GM19452 (cell line): ENCODE results near the gene RNLS.
"Not testable (repeated sequence)": the region's sequence is repeated elsewhere in the genome, so short reads cannot be mapped to it uniquely, and the experiment has no call there.

Source experiments
- ATAC-seq: cut with Tn5 transposase; IDR thresholded peaks from one replicate; pipeline ENCODE4 v1.9.1; 2021; ENCODE audit not compliant: unreplicated experiment

The RNLS gene

DNA sequence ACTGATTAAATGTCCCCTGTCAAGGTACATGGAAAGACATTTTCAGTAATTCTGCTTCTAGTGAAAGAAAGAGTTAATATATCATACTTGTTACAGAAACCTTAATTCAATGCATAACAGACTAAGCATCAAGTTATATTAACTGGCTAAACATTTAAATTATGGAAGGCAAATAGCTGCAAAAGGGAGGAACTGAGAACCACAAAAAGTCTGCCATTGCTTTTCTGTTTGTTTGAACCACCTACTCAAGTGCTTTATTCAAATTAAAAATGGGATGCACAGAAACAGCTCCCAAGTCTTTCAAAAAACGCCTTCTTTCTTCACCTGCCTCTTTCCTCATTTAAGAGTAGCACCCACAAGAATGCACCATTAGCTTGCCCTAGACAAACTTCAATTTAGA is 271.9 kb downstream of the RNLS start:
- no peak for ATAC-seq

DNA sequence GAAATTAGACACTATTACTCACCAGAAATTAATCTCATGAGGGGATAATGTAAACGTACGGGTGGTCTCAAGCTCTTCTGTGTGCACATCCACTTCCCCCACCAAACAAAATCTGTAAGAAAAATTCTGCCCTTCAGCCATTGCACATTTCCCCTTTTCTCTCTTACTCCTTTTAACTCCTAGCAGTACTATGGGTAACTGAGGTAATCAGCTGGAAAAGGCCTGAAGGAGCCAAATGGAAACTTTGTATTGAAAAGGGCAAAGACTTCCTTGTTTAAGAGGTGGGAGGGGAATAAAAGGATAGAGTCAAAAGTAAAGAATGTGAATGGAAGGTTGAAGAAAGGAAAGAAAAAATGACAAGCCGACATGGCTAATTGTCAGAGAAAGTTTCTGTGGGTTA is 273.8 kb downstream of the RNLS start:
- no peak for ATAC-seq

DNA sequence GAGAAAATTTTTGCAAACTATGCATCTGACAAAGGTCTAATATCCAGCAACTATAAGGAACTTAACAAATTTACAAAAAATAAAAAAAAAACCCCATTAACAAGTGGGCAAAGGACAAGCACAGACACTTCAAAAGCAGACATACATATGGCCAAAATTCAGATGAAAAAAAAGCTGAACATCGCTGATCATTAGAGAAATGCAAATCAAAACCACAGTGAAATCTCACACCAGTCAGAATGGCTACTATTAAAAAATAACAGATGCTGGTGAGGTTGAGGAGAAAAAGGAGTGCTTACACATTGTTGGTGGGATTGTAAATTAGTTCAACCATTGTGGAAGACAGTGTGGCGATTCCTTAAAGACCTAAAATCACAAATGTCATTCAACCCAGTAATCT is 274.8 kb downstream of the RNLS start:
- not testable (repeated sequence) for ATAC-seq

DNA sequence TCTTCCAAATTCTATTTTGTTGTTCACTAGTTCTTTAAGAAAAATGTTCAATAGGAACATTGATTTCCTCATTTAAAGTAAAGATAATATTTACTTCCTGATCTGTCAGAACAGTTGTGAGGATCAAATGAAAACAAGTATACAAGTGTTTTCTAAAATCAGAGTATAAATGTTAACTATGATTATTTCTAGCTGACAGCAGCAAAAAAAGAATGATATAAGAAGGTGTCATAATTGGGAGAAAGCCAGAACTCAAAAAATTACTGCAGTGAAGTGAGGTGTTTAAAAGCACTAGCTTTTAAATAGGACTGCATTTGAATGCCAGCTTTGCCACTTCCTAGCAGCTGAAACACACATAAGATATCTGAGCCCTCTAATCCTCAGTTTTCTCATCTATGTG is 283.3 kb downstream of the RNLS start:
- no peak for ATAC-seq

DNA sequence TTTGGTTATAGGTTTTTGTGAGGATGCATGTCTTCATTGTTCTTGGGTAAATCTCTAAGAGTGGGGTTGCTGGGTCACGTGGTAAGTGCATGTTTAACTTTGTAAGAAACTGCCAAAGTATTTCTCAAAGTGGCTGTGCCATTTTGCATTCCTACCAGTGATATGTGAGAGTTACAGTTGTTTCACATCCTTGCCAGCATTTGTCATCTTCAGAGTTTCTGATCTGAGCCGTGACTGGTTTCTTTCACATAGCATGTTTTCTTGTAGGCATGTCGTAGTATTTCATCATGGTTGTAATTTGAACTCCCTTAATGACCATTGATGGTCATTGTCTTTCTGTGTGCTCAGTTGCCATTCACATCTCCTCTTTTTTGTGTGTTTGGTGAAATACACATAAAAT is 286.0 kb downstream of the RNLS start:
- no peak for ATAC-seq

DNA sequence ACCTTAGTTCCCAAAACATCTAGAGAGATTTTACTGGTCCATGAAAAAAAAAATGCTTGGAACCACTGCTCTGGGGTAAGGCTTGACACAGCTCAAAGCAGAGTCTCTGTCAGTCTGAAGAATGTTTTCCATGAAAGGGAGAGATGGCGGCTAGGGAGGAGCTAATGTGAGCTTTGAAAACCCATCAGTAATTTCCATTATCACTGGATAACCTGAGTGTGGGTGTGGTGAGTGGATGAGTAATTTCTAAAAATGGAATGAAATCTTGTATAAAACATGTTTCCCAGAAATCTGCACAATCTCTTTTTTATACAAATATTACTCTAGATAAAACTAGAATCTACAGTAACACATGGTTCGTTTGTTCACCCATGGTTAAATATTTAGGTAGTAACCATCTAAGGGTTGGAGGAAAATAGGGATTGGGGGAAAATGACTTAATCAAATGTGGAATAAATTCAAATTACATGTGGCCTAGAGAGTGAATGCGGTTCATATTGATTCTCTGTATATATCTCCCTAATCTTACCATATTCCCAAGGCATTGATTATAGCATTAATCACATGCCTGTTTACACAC is 289.4 kb downstream of the RNLS start:
- ATAC-seq, result no peak

DNA sequence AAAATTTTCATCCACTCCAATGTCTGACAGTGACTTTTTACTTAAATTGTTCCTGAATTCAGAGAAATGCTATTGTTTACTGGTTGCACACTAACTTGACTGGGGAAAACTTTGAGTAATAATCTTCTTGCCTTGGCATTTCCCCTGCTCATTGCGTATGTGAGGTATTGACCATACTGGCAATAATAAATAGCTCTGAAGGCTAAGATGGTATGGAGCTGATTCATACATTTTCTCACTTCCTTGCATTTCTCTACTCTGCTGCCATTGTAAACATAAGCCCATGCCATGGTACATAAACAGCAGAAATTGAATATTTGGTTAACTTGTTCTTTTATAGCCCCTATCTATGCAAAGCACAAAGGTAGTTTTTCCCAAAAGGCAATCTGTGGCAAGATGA is 290.0 kb downstream of the RNLS start:
- ATAC-seq, result no peak

DNA sequence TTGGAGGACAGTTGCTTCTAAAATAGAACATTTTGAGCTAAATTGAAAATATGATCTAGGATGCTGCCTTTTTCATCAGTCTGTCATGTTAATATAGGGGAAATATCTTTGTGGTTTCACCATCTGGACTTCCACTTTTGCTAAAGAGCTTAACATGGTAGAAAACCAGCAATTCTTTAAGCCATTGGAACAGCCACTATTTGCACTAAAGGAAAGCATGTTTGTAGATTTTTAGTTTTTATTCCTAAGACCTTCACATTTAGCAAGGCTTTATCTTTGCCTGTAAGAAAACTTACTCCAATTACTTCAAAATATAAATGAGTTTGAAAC is 291.0 kb downstream of the RNLS start:
- ATAC-seq, result no peak

DNA sequence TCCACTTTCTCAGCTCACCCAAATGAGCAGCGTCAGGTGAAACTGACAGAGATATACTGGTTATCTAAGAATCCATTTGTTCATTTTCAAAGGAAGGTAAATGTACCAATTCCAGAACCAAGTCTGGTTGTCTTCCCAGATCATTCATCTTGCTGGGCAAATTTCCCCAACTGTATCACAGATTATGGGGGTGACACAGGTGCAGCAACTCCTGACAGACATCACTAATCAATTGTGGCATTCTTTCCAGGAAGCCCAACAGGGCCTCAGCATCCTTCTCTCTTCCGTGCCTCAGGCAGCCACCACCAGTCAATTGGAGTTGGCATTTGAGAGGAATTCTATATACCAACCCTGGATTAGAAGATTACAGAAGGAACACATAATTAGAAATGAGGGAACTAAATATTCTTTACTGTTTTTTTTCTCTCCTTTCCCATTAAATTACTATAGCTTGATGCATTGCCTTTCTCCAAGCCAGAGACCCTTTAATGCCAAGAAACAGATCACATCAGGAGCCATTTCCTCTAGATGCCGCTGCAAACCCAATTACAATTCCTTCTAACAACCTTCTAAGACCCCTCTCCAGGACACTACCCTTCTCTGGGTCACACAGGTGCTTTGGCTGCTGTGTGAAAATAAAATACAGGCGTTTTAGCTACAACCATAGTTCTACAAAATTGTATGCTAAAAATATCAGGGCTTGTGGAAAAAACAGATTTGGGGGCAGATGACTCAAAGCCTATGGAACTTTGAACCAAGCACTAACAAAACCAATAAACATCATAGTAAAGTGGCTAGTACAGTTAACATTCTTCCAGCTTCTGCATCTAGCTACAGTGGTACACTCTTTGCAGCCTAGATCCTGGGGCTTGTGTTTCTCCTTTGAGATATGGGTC is 291.6 kb downstream of the RNLS start:
- ATAC-seq, result no peak

DNA sequence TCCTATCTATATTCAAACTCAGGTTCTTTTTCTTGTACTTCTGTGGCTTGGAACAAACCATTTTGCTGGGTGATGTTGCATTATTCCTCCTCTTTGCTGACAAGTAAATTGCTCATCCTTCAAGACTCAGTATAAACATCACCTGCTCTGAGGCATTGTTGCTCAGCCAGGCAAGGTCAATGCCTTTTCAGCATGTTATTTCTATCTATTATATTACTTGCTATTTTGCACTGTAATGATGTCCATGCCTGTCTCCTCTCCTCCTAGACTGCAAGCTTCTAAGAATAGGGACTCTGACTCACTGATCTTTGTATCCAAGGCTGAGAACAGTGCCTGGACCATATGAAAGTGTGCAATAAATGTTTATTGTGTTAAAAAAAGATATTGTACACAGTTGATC is 293.8 kb downstream of the RNLS start:
- no peak for ATAC-seq

DNA sequence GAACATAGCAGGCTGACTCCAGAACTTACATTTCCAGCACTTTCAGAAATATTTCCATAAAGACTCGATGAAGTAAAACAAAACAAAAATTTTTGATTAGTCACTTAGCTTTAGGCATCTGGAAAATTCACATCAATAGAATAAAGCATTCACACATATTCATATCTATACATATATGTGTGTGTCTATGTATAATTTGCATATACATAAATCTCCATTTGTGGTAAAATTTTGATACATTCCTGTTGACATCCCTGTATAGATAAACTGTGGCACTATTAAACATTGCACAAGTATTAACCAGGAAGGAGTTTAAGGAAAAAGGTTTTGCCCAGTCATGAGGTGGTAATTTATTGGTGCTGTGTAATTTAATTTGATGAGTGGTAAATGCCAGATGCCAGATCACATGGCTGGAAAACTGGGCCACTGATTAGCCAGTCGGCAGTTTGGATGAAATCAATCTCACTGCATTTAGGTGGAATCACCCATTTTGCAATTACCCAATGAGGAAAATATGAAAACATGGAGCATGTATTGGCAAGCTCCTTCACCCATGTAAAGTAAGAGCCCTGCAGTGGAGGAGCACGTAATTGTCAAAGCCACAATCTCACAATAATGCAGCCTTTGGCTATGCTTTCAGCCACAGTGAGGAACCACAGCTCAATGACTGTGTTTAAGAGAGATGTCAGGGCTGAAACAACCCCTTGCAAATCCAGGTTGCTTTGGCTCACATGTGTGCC is 294.6 kb downstream of the RNLS start:
- ATAC-seq, result no peak

DNA sequence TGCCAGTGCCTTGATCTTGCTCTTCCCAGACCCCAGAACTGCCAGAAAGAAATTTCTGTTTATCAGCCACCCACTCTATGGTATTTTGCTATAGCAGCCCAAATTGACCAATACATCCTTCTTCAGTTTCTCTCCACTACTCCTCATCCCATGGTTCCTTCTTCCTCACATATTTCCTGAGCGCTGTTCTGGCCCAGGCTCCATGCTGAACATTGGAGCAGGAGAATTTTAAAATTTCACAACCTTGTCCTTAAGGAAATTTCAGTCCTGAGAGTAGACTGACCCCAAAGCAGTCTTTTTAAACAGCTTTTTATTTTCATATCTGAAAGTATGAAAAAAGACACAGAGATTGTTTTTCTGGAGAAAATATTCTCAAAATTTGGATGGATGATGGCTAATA is 297.1 kb downstream of the RNLS start:
- no peak for ATAC-seq

DNA sequence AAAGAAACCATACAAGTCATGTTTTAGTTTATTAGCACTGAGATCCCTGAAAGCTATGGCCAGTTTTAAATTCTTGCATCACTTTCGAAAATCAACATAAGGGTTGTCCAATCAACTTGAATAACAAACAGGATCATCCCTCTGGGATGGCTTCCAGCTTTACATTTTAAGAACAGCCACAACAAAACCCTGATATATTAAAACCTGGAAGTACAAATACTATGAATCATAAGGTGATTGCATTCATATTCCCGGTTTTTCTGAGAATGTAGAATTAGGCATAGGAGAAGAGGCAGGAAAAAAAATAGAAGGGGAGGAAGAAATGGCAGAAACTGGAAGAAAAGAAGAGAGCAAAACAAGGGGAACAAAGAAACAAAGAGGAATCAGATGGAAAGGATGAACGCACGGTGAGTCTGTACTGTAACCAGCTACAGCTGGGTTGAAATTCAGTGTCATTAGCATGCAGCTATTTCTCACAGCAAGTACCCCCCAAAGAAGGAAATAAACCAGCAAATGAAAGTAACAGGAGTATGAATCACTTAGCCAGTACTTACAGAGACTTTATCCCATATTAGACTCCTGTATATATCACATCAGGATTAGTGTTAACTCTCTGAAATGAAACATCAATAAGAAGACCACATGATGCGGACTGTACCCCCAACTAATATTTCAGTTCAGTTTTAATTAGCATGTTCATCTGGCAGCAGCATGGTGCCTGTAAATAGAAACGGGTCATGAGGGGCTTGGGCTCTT is 301.3 kb downstream of the RNLS start:
- peak; percentile 55 for ATAC-seq

DNA sequence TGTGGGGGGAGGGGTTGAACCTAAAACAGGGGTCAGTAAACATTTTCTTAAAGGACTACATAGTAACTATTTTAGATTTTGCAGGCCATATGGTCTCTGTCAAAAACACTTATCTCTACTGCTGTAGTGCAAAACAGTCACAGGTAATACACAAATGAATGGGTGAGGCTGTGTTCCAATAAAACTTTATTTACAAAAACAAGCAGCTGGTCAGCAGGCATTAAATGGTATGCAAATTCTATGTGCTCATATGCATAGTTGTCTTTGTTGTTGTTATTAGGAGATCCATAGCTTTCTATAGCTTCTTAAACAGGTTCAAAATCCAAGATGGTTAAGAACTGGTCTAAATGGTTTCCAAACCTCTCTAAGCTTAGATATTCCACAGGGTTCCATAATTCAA is 302.6 kb downstream of the RNLS start:
- ATAC-seq, result no peak

DNA sequence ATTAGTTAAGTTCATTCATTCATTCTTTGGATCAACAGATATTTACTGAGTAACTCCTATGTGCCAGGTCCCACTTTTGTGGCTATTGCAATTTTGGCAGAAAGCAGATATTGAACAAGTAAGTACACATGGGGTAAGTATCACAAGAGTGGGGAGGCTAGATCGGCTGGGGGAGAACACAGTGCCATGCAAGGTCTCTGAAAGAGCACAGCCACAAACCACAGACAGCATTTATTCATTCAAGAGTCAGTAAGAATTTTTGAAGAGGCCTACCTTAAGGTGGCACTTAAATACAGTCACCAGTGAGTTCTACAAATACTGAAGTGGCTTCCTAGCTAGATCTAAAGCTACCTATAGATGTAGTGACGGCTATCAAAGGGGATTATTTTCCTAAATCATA is 304.2 kb downstream of the RNLS start:
- no peak for ATAC-seq

DNA sequence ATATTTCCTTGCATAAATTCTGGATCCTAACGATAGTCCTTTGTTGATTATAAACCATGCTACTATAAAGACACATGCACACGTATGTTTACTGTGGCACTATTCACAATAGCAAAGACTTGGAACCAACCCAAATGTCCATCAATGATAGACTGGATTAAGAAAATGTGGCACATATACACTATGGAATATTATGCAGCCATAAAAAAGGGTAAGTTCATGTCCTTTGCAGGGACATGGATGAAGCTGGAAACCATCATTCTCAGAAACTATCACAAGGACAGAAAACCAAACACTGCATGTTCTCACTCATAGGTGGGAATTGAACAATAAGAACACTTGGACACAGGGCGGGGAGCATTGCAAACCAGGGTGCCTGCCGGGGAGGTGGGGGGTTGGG is 306.2 kb downstream of the RNLS start:
- ATAC-seq, result not testable (repeated sequence)

DNA sequence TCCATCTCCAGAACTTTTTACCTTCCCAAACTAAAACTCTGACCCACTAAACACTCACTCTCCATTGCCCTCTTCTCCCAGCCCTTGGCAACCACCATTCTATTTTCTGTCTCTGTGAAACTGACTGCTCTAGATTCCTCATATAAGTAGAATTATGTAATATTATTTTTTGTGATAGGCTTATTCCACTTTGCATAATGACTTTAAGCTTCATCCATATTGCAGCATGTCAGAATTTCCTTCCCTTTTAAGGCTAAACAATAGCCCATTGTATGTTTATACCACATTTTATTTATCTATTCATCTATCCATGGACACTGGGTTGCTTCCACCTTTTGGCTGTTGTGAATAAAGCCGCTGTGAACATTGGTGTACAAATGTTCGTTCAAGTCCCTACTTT is 308.8 kb downstream of the RNLS start:
- ATAC-seq, result no peak

DNA sequence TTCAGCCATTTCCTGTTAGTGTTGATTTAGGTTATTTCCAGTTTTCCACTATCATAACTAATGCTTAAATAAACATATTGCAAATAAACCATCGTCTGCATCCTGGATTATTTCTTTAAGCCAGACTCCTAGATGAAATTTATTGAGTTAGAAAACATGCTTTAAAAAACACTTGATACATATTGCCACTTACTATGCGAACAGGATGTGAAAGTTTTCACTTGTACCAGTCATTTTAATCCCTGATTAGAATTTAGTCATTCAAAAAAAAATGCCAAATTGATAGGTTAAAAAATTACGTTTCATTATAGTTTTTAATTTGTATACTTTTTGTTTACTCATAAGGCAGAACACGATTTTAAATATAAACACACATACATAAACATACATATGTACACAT is 309.6 kb downstream of the RNLS start:
- ATAC-seq, result no peak

DNA sequence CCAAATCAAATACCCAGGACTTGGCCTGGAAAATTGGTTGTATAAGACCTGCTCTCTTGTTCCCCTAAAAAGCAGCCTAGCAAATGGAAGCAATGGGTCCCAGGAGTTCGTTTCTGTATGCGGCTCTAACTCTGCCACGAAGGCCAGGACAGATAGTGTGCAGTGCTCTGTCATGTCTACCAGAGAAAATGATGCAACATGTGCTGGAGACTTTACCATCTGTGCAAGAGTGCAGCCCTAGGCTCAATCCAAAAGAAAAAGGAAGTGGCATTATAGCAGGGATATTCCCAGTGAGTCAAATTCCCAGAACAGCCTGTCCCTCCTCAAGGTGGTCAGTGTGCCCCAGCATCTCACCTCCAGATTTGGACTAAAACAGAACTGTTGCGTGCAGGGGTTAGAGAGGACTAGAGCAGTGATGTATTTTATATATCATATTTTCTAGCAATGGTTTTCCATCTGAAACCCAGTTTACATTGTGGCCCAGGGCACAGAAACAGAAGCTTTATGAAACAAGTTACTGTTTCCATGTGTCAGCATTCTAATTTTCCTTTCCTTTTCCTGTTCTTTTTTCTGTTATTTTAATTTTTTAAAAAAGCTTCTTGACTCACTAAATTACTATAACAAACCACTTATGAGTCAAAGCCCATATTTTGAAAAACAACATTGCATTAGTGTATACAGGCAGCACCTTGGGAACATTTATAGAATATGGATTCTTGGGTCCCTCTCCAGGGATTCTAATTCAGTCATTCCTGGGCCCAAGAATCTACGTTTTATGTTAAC is 311.2 kb downstream of the RNLS start:
- ATAC-seq, result peak; percentile 22

DNA sequence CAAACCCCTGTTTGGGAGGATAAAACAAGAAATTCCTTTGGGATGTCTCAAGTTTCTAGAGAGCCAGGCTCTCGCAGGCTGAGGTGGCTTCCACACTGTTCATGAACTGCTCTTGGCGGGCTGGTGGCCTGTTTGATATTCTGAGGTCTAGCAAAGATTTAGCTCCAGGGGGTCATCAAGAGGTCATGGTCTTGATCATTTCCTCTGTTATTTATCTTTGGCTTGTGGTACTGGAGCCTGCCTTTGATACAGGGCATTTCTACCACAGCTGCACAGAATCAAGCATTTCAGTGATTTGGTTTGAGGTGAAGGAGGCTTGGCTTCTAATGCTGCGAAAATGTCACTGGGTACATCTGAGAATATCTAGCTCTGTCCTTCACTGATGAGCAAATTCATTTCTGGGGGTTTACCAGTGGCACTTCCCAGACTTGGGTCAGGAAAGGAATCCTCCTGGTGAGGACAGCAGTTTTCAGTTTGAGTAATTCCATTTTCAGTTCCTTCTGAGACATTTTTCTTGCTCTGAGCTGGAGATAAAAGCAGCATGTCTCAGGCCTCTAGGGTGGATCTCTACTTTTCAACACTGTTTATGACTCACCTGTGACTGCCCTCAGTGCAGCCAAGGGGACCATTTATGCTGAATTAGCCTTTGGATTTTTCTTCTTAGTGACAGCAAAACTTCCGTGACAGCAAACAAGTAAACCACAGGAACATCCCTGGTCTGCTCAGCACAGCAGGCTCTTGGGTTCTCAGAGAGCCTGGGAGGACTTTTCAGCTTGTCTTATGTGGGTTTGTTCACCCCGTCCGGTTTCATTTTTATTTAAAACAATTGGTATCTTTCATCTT is 312.0 kb downstream of the RNLS start:
- peak; percentile 85 for ATAC-seq
